ENCODE data around the gene MTUS2. TPM values are rescaled to one million over a fixed set of nuclear protein-coding genes. Genes with fewer than 3 reads are reported as not detected.
"Not testable (repeated sequence)": the region's sequence is repeated elsewhere in the genome, so short reads cannot be mapped to it uniquely, and the experiment has no call there.

Gene MTUS2
- total RNA-seq, 3 donors from 2014 or later = not detected

DNA sequence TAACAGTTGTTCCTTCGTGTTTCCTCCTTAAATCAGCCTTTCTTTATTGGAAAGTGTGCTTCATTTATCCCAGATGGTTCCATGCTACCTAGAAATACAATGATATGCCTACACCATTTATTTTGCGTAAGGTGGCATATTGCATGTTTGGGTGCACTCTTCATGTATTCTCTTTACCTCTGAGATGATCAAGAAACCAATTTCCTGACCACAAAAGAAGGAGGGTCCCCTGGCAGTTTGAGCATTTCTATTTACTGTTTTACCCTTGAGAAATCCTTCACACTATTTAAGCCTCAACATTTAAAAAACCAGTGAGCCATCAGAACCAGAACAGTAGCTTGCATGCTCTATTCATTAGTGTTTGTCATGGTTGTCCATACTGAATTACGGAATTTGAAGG, 354.0 kb downstream of the MTUS2 start:
- no peak for DNase-seq
- no peaks in the 10 kb centered on the region for H3K36me3 Mint-ChIP-seq (ENCODE audit: insufficient read depth)
- no peaks in the 10 kb centered on the region for H3K4me1 Mint-ChIP-seq (ENCODE audit: low read depth)
- no peaks in the 10 kb centered on the region for H3K9me3 Mint-ChIP-seq
- H3K27me3 Mint-ChIP-seq (ENCODE audit: low read depth) = no peaks in the 10 kb centered on the region
- no peak overlapping the region for H3K4me3 Mint-ChIP-seq
- no peak for ATAC-seq

GRCh38 chr13:29175250-29175873, 355.2 kb downstream of the MTUS2 start:
- no peaks in the 10 kb centered on the region for H3K36me3 Mint-ChIP-seq (ENCODE audit: insufficient read depth)
- no peaks in the 10 kb centered on the region for H3K9me3 Mint-ChIP-seq
- DNase-seq (no peak), ATAC-seq (no peak)
- H3K4me3 Mint-ChIP-seq = no peak overlapping the region
- H3K27me3 Mint-ChIP-seq (ENCODE audit: low read depth) = no peaks in the 10 kb centered on the region
- H3K4me1 Mint-ChIP-seq (ENCODE audit: low read depth) = no peaks in the 10 kb centered on the region

DNA sequence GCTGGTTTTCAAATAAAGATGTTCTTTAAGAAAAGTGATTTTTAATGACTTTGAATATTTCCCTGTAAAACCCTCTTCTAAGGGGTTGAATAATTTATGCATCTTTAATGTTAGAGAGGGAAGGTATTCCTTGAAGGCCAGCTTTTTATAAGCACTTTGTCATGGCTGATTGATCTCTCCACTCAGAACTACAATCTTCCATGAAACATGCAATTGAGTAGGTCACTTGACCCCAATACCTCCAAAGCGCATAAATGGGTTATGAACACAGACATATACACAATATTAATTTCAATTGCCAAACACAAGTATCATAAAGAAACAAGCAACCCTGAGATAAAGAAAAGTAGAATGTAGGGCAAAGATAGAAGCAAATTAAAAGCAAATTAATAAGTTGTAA, 359.9 kb downstream of the MTUS2 start:
- DNase-seq = no peak
- no peaks in the 10 kb centered on the region for H3K27me3 Mint-ChIP-seq (ENCODE audit: low read depth)
- no peak overlapping the region for H3K4me3 Mint-ChIP-seq
- no peaks in the 10 kb centered on the region for H3K36me3 Mint-ChIP-seq (ENCODE audit: insufficient read depth)
- no peaks in the 10 kb centered on the region for H3K4me1 Mint-ChIP-seq (ENCODE audit: low read depth)
- peaks cover 23% of the 10 kb centered on the region for H3K9me3 Mint-ChIP-seq
- no peak for ATAC-seq

GRCh38 chr13:29182216-29182615, 362.1 kb downstream of the MTUS2 start:
- H3K4me3 Mint-ChIP-seq = no peak overlapping the region
- H3K9me3 Mint-ChIP-seq = peaks cover 33% of the 10 kb centered on the region
- no peaks in the 10 kb centered on the region for H3K27me3 Mint-ChIP-seq (ENCODE audit: low read depth)
- ATAC-seq (no peak), DNase-seq (no peak)
- H3K4me1 Mint-ChIP-seq (ENCODE audit: low read depth) = no peaks in the 10 kb centered on the region
- H3K36me3 Mint-ChIP-seq (ENCODE audit: insufficient read depth) = no peaks in the 10 kb centered on the region

- ATAC-seq = no peak
- Mint-ChIP-seq H3K4me1 (ENCODE audit: low read depth) (peaks cover 4% of the 10 kb centered on the region), H3K36me3 (ENCODE audit: insufficient read depth) (no peaks in the 10 kb centered on the region), H3K4me3 (no peak overlapping the region), H3K9me3 (peaks cover 41% of the 10 kb centered on the region), H3K27me3 (ENCODE audit: low read depth) (no peaks in the 10 kb centered on the region)
- no peak for DNase-seq
Observed at GRCh38 chr13:29185926-29186325, 365.8 kb downstream of the MTUS2 start.

DNA sequence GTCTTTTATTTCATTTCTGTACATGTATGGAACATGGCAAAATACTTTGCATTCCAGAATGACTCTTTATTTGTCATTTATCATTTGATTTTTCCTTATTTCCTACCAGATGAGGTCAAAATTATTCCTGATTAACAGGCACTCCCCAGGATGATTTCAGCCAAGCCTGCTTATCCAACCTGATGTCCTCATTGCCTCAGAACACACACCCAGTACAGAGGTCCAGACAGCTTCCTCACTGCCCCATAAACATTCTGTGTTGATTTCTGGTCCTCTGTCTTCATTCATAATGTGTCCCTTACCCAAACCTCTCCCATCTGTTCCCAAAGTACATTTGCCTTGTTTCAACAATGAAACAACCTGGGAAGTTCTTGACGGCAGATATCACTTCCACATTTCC, 367.4 kb downstream of the MTUS2 start:
- Mint-ChIP-seq H3K4me1 (ENCODE audit: low read depth) (peaks cover 4% of the 10 kb centered on the region), H3K36me3 (ENCODE audit: insufficient read depth) (no peaks in the 10 kb centered on the region), H3K27me3 (ENCODE audit: low read depth) (no peaks in the 10 kb centered on the region), H3K9me3 (peaks cover 37% of the 10 kb centered on the region), H3K4me3 (no peak overlapping the region)
- ATAC-seq (no peak), DNase-seq (no peak)

DNA sequence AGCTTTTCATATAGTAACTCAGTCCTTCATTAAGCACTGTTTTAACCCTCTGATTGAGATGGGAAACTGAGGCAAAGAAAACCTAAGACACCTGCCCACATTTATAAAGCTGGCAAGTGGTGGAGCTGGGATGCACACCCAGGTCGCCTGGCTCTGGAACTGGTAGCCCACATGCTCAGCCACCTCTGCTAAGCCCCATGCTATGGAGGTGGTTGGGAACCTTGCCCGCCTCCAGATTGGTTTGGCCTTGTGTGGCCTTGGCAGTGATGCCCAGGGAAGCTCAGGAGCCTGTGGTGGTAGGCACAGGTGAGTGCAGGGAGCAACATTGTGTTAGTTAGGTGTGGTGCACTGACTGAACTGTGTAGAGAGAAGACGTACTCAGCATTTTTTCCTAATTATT, 370.2 kb downstream of the MTUS2 start:
- DNase-seq (no peak), ATAC-seq (no peak)
- Mint-ChIP-seq H3K4me1 (ENCODE audit: low read depth) (peaks cover 4% of the 10 kb centered on the region), H3K4me3 (no peak overlapping the region), H3K27me3 (ENCODE audit: low read depth) (no peaks in the 10 kb centered on the region), H3K9me3 (peaks cover 21% of the 10 kb centered on the region), H3K36me3 (ENCODE audit: insufficient read depth) (no peaks in the 10 kb centered on the region)

- H3K9me3 Mint-ChIP-seq = peaks cover 13% of the 10 kb centered on the region
- no peaks in the 10 kb centered on the region for H3K36me3 Mint-ChIP-seq (ENCODE audit: insufficient read depth)
- H3K4me3 Mint-ChIP-seq = no peak overlapping the region
- no peaks in the 10 kb centered on the region for H3K4me1 Mint-ChIP-seq (ENCODE audit: low read depth)
- H3K27me3 Mint-ChIP-seq (ENCODE audit: low read depth) = no peaks in the 10 kb centered on the region
- no peak for ATAC-seq
- DNase-seq = no peak
Observed at GRCh38 chr13:29193083-29193482, 372.9 kb downstream of the MTUS2 start.

- ATAC-seq (no peak), DNase-seq (no peak)
- Mint-ChIP-seq H3K9me3 (peaks cover 14% of the 10 kb centered on the region), H3K4me3 (no peak overlapping the region), H3K36me3 (ENCODE audit: insufficient read depth) (no peaks in the 10 kb centered on the region), H3K27me3 (ENCODE audit: low read depth) (no peaks in the 10 kb centered on the region), H3K4me1 (ENCODE audit: low read depth) (no peaks in the 10 kb centered on the region)
Observed at GRCh38 chr13:29195456-29195855, 375.3 kb downstream of the MTUS2 start.

DNA sequence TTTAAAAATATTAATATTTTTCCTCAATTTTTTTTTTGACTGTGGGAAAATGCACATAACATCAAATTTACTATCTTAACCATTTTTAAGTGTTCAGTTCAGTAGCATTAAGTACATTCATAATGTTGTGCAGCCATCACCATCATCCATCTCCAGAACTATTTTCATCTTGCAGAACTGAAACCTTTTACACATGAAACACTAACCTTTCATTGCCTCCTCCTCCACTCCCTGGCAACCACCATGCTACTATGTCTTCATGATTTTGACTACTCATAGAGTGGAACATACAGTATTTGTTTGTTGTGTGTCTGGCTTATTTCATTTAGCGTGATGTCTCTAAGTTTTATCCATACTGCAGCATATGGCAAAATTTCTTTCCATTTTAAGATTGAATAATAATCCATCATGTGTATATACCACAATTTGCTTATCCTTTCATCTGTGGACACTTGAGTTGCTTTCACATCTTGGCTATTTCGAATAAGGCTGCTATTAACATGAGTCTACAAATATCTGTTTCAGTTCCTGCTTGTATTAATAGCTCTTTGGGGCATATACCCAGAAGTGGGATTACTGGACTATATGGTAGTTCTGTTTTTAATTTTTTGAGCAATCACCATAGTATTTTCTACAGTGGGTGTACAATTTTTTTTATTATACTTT, 376.4 kb downstream of the MTUS2 start:
- H3K27me3 Mint-ChIP-seq (ENCODE audit: low read depth) = no peaks in the 10 kb centered on the region
- H3K4me1 Mint-ChIP-seq (ENCODE audit: low read depth) = no peaks in the 10 kb centered on the region
- no peak for DNase-seq
- H3K4me3 Mint-ChIP-seq = no peak overlapping the region
- H3K36me3 Mint-ChIP-seq (ENCODE audit: insufficient read depth) = no peaks in the 10 kb centered on the region
- peaks cover 14% of the 10 kb centered on the region for H3K9me3 Mint-ChIP-seq
- ATAC-seq = no peak

- H3K4me3 Mint-ChIP-seq; H3K4me1 Mint-ChIP-seq (ENCODE audit: low read depth); DNase-seq; H3K36me3 Mint-ChIP-seq (ENCODE audit: insufficient read depth); H3K27me3 Mint-ChIP-seq (ENCODE audit: low read depth); ATAC-seq: not testable (repeated sequence)
- H3K9me3 Mint-ChIP-seq = peaks cover 11% of the 10 kb centered on the region
Observed at GRCh38 chr13:29202753-29203152, 382.6 kb downstream of the MTUS2 start.

DNA sequence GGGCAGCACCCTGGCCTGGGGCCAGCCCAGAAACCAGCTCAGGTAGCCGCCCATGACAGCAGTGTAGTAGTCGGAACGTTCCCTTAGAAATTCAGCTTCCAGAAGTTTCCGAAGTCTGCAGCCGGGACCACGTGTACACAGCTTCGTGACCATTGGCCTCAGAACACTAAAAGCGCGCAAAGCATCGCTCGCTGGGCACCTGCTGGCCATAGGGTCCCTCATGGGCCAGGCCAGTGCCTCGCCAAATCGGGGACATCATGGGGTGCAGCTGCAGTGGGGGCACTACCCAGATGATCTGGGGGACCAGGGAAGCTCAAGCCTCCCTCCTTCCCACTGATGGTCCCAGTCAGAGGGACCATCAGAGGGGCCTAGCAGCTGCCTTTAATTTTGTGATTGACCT, 384.5 kb downstream of the MTUS2 start:
- Mint-ChIP-seq H3K27me3 (ENCODE audit: low read depth) (no peaks in the 10 kb centered on the region), H3K36me3 (ENCODE audit: insufficient read depth) (no peaks in the 10 kb centered on the region), H3K4me1 (ENCODE audit: low read depth) (no peaks in the 10 kb centered on the region), H3K4me3 (no peak overlapping the region), H3K9me3 (peaks cover 8% of the 10 kb centered on the region)
- ATAC-seq (no peak), DNase-seq (no peak)

DNA sequence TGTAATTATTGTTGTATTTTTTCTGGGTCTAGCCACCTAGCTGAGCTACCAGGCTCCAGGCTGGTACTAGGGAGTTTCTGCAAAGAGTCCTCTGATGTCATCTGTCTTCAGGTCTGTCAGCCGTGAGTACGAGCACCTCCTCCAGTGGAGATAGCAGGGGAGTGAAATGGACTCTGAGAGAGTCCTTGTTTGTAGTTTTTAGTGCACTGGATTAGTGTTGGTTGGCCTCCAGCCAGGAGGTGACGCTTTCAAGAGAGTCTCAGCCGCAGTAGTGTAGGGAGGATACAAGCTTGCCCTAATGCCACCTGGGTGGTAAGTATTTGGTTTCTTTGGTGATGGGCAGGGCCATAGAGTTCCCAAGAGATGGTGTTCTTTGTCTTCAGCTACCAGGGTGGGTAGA, 390.5 kb downstream of the MTUS2 start:
- Mint-ChIP-seq H3K9me3 (peaks cover 5% of the 10 kb centered on the region), H3K27me3 (ENCODE audit: low read depth) (no peaks in the 10 kb centered on the region), H3K4me3 (no peak overlapping the region), H3K4me1 (ENCODE audit: low read depth) (no peaks in the 10 kb centered on the region), H3K36me3 (ENCODE audit: insufficient read depth) (no peaks in the 10 kb centered on the region)
- no peak for ATAC-seq
- DNase-seq = no peak

- not testable (repeated sequence) for DNase-seq; H3K9me3 Mint-ChIP-seq; H3K27me3 Mint-ChIP-seq (ENCODE audit: low read depth); H3K4me1 Mint-ChIP-seq (ENCODE audit: low read depth); H3K36me3 Mint-ChIP-seq (ENCODE audit: insufficient read depth); ATAC-seq; H3K4me3 Mint-ChIP-seq
Observed at GRCh38 chr13:29211162-29211561, 391.0 kb downstream of the MTUS2 start.

GRCh38 chr13:29222458-29222857, 402.3 kb downstream of the MTUS2 start:
- H3K4me1 Mint-ChIP-seq (ENCODE audit: low read depth) = no peaks in the 10 kb centered on the region
- ATAC-seq (no peak), DNase-seq (no peak)
- H3K9me3 Mint-ChIP-seq = peaks cover 5% of the 10 kb centered on the region
- no peak overlapping the region for H3K4me3 Mint-ChIP-seq
- no peaks in the 10 kb centered on the region for H3K36me3 Mint-ChIP-seq (ENCODE audit: insufficient read depth)
- peaks cover 4% of the 10 kb centered on the region for H3K27me3 Mint-ChIP-seq (ENCODE audit: low read depth)

Data from activated T-cell treated with anti-CD3 and anti-CD28 coated beads, Interleukin-2, amount 50 U/mL, for 4 hours (primary cell).